PC-3 (cell line): ENCODE results near the gene TANC1. TPM values are rescaled to one million over a fixed set of nuclear protein-coding genes. Genes with fewer than 3 reads are reported as not detected.

Experiments
- ATAC-seq: fragments of 200-7000 bp; cut with Tn5 transposase; 2 replicates; pipeline ENCODE4 v1.9.1; 2020; ENCODE audit warnings: mild to moderate bottlenecking, moderate library complexity
- BruUV-seq: library from RNA; stranded (reverse); fragments of 400-500 nt; replicated peaks from 2 replicates; lab custom pipeline; 2021; lab: Mats Ljungman, UMichigan
- CTCF ChIA-PET: fragments of 300-600 bp; sonication (Branson Sonifier 250); formaldehyde crosslinking; loops from one replicate; lab custom pipeline; 2022; ENCODE audit warnings: antibody characterized with exemption; lab: Charles Lee
- POLR2A ChIA-PET: fragments of 300-600 bp; sonication (Branson Sonifier 250); formaldehyde crosslinking; loops from one replicate; lab custom pipeline; 2022; ENCODE audit warnings: antibody characterized with exemption; ENCODE audit not compliant: unreplicated experiment; lab: Charles Lee
- DNase-seq: peaks from one replicate; pipeline ENCODE4 v3.0.0-alpha.2; 2015
- H2AFZ ChIP-seq: fragments of 300-600 bp; sonication (generic); 2 replicates; pipeline ENCODE4 v1.6.0; 2016; ENCODE audit warnings: antibody characterized with exemption, low read length
- H3F3A ChIP-seq: fragments of 300-600 bp; sonication (generic); one replicate; pipeline ENCODE4 v1.6.0; 2017; ENCODE audit warnings: antibody characterized with exemption, low read length, control low read depth, mild to moderate bottlenecking; ENCODE audit not compliant: unreplicated experiment
- H3K27ac ChIP-seq: fragments of 300-600 bp; sonication (generic); 2 replicates; pipeline ENCODE4 v1.5.1; 2016; ENCODE audit warnings: mild to moderate bottlenecking, low read length
- H3K27me3 ChIP-seq: fragments of 300-600 bp; sonication (generic); 2 replicates; pipeline ENCODE4 v1.6.1; 2016; ENCODE audit warnings: low read length, mixed read lengths
- H3K36me3 ChIP-seq: fragments of 300-600 bp; sonication (generic); 2 replicates; pipeline ENCODE4 v1.6.1; 2016; ENCODE audit warnings: low read depth, mixed run types, low read length, mixed read lengths
- H3K4me1 ChIP-seq: fragments of 300-600 bp; sonication (generic); 2 replicates; pipeline ENCODE4 v1.5.1; 2016; ENCODE audit warnings: low read length; ENCODE audit not compliant: insufficient read depth
- H3K4me2 ChIP-seq: fragments of 300-600 bp; sonication (generic); 2 replicates; pipeline ENCODE4 v1.6.0; 2016; ENCODE audit warnings: low read length
- H3K4me3 ChIP-seq: fragments of 300-600 bp; sonication (generic); 2 replicates; pipeline ENCODE4 v1.5.1; 2016; ENCODE audit warnings: mild to moderate bottlenecking, low read length, mixed read lengths
- H3K79me2 ChIP-seq: fragments of 300-600 bp; sonication (generic); 2 replicates; pipeline ENCODE4 v1.6.1; 2017; ENCODE audit warnings: low read length, mixed read lengths
- H3K9ac ChIP-seq: fragments of 300-600 bp; sonication (generic); 2 replicates; pipeline ENCODE4 v1.6.0; 2016; ENCODE audit warnings: mild to moderate bottlenecking, low read length
- H3K9me2 ChIP-seq: fragments of 300-600 bp; sonication (generic); replicated peaks from 2 replicates; pipeline ENCODE4 v1.6.1; 2016; ENCODE audit warnings: mixed run types, low read length, mixed read lengths
- H3K9me3 ChIP-seq: fragments of 300-600 bp; sonication (generic); 2 replicates; pipeline ENCODE4 v1.6.1; 2016; ENCODE audit warnings: low read length, mixed read lengths
- H4K20me1 ChIP-seq: fragments of 300-600 bp; sonication (generic); 2 replicates; pipeline ENCODE4 v1.6.1; 2016; ENCODE audit warnings: low read length, mixed read lengths
- EZH2 ChIP-seq: fragments of 300-600 bp; sonication (generic); IDR thresholded peaks from one replicate; pipeline ENCODE4 v1.6.1; 2017; ENCODE audit warnings: antibody characterized with exemption, mild to moderate bottlenecking, low read length; ENCODE audit not compliant: unreplicated experiment
- EZH2phosphoT487 ChIP-seq: fragments of 300-600 bp; sonication (generic); IDR thresholded peaks from 2 replicates; pipeline ENCODE4 v1.6.1; 2018; ENCODE audit warnings: mild to moderate bottlenecking, antibody characterized with exemption, low read length, borderline replicate concordance
- intact Hi-C: fragments of 100-400 bp; cut with micrococcal nuclease; formaldehyde crosslinking; loops from 2 replicates; pipeline ENCODE4 v1.9.0; 2023
- total RNA-seq: library from RNA; depleted of rRNA; stranded (reverse); fragments of >200 nt; gene quantifications from 2 replicates; pipeline ENCODE4 v1.2.3, GENCODE V29; 2014
- TF ChIP-seq, protein P1 (sequence below): fragments of 300-600 bp; sonication (generic); conservative IDR thresholded peaks from 2 replicates; pipeline ENCODE4 v1.5.1; 2017; ENCODE audit warnings: antibody characterized with exemption, low read depth, mild to moderate bottlenecking, low read length

TANC1 gene
- total RNA-seq, 1 experiment from 2014 or later: 17.6 TPM

DNA sequence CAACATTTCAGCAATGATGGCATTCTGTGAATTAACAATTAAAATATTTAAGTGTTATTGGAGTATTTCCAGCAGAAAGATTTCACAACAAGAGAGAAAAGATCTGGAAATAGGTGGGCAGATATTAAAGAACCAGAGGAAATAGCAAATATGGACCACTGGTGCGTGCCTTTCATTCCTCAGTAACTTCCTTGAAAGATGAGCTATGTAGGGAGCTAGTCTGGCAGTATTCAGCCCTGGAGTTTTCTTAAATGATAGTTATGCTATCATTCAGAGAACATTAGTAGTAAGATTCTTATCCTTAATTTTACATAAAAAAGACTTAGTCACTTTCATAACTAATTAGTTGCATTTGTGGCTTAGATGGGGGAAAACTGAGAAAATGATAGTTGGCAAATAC is 41.5 kb downstream of the TANC1 start:
- peaks cover 28% of the 10 kb centered on the region for H3K79me2 ChIP-seq
- peaks cover 20% of the 10 kb centered on the region for H3K4me1 ChIP-seq
- no peaks in the 10 kb centered on the region for H3K9me2 ChIP-seq
- H2AFZ ChIP-seq: no peak overlapping the region
- TF ChIP-seq, protein P1, sequence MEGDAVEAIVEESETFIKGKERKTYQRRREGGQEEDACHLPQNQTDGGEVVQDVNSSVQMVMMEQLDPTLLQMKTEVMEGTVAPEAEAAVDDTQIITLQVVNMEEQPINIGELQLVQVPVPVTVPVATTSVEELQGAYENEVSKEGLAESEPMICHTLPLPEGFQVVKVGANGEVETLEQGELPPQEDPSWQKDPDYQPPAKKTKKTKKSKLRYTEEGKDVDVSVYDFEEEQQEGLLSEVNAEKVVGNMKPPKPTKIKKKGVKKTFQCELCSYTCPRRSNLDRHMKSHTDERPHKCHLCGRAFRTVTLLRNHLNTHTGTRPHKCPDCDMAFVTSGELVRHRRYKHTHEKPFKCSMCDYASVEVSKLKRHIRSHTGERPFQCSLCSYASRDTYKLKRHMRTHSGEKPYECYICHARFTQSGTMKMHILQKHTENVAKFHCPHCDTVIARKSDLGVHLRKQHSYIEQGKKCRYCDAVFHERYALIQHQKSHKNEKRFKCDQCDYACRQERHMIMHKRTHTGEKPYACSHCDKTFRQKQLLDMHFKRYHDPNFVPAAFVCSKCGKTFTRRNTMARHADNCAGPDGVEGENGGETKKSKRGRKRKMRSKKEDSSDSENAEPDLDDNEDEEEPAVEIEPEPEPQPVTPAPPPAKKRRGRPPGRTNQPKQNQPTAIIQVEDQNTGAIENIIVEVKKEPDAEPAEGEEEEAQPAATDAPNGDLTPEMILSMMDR: no peak
- TF ChIP-seq EZH2phosphoT487: no peak
- TF ChIP-seq EZH2: no peak
- peak overlapping the region; percentile 58 for H3K4me2 ChIP-seq
- peaks cover 19% of the 10 kb centered on the region for H3K36me3 ChIP-seq
- no peaks in the 10 kb centered on the region for H3F3A ChIP-seq
- ATAC-seq (no peak), DNase-seq (no peak)
- intact Hi-C loops: no loop called here
- H4K20me1 ChIP-seq: no peaks in the 10 kb centered on the region
- 0 out of 2 replicates have a peak overlapping the region, but pooled peaks have one; percentile 19 for H3K27ac ChIP-seq
- 0 out of 2 replicates have a peak, but pooled peaks cover under 1% of the 10 kb centered on the region for H3K9me3 ChIP-seq
- H3K4me3 ChIP-seq: no peak overlapping the region
- H3K27me3 ChIP-seq: no peaks in the 10 kb centered on the region
- H3K9ac ChIP-seq: no peak overlapping the region
- POLR2A ChIA-PET: no interaction called here
- no TSS peak for BruUV-seq
- CTCF ChIA-PET: no interaction called here

DNA sequence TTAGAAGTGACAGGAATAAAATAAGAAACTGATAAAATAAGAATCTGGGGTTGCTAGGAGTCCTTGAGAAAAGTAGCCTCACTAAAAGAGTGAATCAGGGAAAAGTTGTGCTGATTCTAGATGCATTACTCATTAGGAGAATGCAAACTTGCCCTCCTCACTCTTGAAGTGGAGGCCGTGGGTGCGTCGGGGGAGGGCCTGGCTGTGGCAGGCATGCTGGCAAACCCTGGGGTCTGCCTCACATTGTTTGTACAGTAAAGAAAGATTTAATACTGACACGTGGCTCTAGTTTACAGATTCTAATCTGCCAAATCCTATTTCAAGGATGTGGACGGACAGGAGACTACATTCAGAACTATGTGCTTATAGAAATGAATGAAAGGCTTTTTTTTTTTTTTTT is 41.9 kb downstream of the TANC1 start:
- ATAC-seq (peak; percentile 89), DNase-seq (peak; percentile 71)
- no peak overlapping the region for H3K9ac ChIP-seq
- TF ChIP-seq EZH2phosphoT487 (0 out of 2 replicates have a peak, but pooled peaks have one; percentile 40), EZH2 (no peak)
- peaks cover 20% of the 10 kb centered on the region for H3K36me3 ChIP-seq
- H3K27ac ChIP-seq: 0 out of 2 replicates have a peak overlapping the region, but pooled peaks have one; percentile 19
- H4K20me1 ChIP-seq: no peaks in the 10 kb centered on the region
- peak overlapping the region; percentile 58 for H3K4me2 ChIP-seq
- no peak overlapping the region for H3K4me3 ChIP-seq
- H3K9me2 ChIP-seq: no peaks in the 10 kb centered on the region
- ChIA-PET CTCF (no interaction called here), POLR2A (no interaction called here)
- 0 out of 2 replicates have a peak, but pooled peaks cover 4% of the 10 kb centered on the region for H3K9me3 ChIP-seq
- peaks cover 20% of the 10 kb centered on the region for H3K4me1 ChIP-seq
- H3F3A ChIP-seq: no peaks in the 10 kb centered on the region
- H3K79me2 ChIP-seq: peaks cover 28% of the 10 kb centered on the region
- no peaks in the 10 kb centered on the region for H3K27me3 ChIP-seq
- no peak overlapping the region for H2AFZ ChIP-seq
- intact Hi-C loops: no loop called here
- no TSS peak for BruUV-seq

DNA sequence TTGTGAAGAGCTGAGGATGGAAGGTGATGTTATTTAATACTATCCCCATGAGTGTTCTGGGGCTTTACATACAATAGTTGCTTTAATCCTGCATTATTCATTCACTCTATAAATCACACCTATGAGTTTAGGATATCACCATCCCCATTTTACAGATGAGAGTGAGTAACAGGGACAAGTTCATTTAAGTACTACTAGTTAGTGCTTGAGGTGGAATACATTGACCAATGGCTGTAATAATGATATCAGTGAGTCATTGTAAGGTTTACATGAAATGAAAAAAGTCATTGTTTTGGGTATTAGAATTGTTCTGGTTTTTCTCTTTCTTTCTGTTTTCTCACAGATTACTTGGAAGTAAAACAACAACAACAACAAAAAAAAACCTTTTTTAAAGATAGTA is 42.5 kb downstream of the TANC1 start:
- ChIA-PET CTCF (no interaction called here), POLR2A (no interaction called here)
- ATAC-seq: no peak

More for the DNA sequence above, 42.5 kb downstream of the TANC1 start:
- no peak overlapping the region for H3K4me3 ChIP-seq
- peaks cover 27% of the 10 kb centered on the region for H3K36me3 ChIP-seq
- H3K9ac ChIP-seq: no peak overlapping the region
- peaks cover 7% of the 10 kb centered on the region; the same call in 1 of the 2 replicates for H3K9me3 ChIP-seq
- TF ChIP-seq EZH2 (no peak), EZH2phosphoT487 (no peak)
- TF ChIP-seq, protein P1: no peak
- no TSS peak for BruUV-seq
- peaks cover 28% of the 10 kb centered on the region for H3K79me2 ChIP-seq
- H3K4me1 ChIP-seq: peaks cover 20% of the 10 kb centered on the region
- no peaks in the 10 kb centered on the region for H3F3A ChIP-seq
- no peak overlapping the region for H2AFZ ChIP-seq
- 0 out of 2 replicates have a peak overlapping the region, but pooled peaks have one; percentile 19 for H3K27ac ChIP-seq
- no peaks in the 10 kb centered on the region for H3K9me2 ChIP-seq
- intact Hi-C loops: no loop called here
- no peak for DNase-seq
- no peaks in the 10 kb centered on the region for H4K20me1 ChIP-seq
- no peaks in the 10 kb centered on the region for H3K27me3 ChIP-seq
- peak overlapping the region; percentile 58; the same call in 1 of the 2 replicates for H3K4me2 ChIP-seq
